GM19193 (cell line): ENCODE results near the gene DACT2.

Source experiments
- POLR2A ChIP-seq: IDR thresholded peaks from 4 replicates; pipeline ENCODE4 v1.6.1; 2011; ENCODE audit not compliant: insufficient read depth, insufficient read length; ENCODE audit errors: extremely low read depth

DACT2 gene

DNA sequence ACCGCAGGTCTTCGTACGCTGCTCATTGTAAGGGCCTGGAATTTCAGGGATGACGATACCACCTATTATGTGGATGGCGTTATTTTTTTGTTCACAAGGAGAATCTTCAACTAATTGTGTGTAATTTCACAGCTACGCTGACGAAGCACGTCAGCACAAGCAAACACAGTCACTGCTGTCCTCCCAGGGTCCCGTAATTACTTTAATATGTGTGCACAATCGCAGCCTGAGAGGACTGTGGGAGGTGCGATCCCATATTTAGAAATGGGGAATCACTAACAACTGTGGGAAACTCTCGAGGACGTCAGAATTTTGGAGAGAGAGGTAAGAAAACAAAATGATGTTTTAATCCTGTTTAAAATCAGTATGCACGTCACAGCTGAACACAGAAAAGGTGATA, 40.2 kb upstream of the DACT2 start:
- no peak for TF ChIP-seq POLR2A

DNA sequence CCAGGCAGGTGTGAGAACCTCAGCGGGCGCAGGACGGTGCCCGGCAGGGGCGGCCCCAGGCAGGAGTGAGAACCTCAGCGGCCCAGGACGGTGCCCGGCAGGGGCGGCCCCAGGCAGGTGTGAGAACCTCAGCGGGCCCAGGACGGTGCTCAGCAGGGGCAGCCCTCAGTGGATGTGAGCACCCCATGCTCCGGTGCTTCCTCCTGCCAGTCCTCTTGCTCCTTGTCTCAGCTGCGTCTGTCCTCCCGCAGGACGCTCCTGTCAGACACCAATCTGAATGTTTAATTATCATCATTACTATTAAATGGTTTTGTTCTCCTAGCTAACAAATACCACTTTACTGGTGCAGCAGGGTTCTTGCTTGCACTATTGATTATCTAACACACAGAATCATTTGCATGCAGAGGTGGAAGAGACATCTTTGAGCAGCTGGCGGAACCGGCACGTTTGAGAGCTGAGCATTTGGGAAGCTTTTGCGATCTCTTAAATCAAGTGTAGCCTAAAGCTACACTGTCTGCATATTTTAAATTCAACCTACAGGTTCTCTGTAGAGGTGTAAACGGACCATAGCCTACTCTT, 39.4 kb upstream of the DACT2 start:
- TF ChIP-seq POLR2A = no peak

DNA sequence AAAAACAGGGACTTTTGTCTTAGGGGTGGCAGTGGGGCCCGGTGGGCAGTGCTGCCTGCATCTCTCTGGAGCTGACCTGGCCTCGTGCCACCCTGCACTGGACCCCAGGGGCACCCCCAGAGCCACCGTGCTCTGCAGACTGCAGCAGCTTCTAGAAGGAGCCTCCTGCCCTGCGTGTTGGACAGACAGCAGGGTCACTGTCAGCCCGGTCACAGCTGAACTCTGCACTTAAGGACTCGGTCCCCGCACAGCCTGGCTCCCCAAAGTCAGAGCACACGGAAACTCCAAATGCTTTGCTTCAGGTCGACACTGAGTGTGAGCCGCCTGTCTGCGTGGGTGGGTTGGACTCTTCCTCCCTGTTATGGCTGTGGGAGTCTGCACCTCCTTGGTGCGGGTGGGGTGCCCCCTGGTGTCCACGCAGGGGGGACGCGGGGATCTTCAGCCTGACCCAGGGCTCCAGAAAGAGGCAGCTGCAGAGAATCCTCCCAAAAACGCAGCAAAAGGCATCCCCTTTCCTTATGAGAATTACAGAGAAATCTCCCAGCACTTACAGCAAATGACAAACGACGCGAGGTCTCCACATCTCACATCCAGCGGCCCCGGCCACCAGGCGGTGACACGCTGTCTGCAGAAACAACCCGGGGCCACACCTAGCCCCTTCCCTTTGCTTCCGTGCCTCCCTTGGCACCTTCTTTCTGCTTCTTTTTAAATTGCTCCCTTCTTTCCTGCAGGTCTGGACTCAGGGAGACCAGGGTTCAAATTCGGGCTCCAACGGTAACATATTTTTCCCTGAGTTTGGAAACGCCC, 36.3 kb upstream of the DACT2 start:
- TF ChIP-seq POLR2A = no peak

DNA sequence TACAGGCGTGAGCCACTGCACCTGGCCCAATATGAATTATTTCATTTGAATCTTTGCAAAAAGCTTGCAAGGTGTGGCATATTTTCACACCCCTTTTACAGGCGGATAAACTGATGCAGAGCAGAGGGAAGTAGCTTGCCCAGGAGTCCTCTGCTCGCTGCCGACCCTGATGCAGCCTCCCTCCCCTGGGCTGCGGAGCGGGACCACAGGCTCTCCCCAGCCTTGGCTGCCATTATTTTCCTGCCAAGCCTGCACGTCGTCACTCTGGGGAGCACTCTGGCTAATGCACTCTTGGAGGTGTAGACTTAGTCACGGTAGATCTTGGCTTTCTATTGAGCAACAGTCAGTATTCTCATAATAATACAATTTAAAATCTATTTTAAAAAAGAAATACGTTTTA, 34.8 kb upstream of the DACT2 start:
- no peak for TF ChIP-seq POLR2A

DNA sequence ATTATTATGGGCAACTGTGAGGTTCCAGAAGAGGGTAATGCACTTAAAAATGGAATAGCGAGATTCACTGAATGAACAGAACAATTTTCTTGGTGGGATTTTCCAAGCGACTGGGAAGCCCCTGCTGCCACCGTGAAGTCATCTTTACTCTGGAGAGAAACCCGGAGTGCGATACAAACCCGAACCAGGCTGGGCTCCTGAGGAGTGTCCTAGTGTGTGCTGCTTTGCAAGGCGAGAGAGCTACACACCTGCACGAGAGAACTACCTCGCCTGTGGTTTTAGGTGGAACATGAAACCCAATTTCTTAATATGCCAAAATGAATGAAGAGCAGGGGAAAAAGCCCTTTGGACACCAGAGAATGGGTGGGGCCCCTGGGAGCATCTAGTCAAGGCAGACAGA, 33.5 kb upstream of the DACT2 start:
- TF ChIP-seq POLR2A = no peak

DNA sequence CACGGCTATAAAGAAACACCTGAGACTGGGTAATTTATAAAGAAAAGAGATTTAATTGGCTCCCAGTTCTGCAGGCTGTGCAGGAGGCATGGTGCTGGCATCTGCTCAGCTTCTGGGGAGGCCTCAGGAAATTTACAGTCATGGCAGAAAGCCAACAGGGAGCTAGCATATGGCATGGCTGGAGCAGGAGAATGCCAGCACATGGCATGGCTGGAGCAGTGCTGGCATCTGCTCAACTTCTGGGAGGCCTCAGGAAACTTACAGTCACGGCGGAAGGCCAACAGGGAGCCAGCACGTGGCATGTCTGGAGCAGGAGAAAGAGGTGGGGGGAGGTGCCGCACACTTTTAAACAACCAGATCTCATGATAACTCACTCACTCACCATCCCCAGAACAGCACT, 32.5 kb upstream of the DACT2 start:
- TF ChIP-seq POLR2A = no peak

DNA sequence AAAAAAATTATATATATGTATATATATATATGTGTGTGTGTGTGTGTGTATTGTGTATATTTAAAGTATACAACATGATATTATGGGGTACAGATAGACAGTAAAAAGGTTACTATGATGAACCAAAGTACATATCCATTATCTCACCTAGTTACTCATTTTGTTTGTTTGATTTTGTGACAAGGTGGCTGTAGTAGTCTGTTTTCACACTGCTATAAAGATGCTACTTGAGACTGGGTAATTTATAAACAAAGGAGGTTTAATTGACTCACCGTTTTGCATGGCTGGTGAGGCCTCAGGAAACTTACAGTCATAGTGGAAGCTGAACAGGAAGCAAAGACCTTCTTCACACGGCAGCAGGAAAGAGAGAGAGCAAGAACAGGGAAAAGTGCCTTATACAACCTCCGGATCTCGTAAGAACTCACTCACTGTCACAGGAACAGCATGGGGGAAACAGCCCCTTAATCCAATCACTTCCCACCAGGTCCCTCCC, 30.2 kb upstream of the DACT2 start:
- TF ChIP-seq POLR2A = no peak

DNA sequence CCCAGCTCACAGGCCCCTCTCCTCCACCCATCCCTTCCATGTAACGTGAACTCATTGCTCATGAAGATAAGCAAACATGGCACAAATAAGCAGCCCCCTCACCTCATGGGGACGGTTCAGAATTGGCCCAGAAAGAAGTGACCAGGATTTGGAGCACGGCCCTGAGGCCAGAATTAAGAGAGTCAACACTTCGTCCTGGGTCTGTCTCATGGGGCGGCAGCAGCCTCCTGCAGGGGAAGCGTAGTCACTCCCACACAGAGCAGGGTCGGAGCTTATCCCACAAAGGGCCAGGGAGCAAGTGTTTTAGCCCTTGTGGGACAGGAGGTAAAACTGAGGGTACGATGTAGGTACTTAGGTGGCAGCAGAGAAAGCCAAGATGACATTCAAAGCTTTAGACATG, 28.6 kb upstream of the DACT2 start:
- no peak for TF ChIP-seq POLR2A

DNA sequence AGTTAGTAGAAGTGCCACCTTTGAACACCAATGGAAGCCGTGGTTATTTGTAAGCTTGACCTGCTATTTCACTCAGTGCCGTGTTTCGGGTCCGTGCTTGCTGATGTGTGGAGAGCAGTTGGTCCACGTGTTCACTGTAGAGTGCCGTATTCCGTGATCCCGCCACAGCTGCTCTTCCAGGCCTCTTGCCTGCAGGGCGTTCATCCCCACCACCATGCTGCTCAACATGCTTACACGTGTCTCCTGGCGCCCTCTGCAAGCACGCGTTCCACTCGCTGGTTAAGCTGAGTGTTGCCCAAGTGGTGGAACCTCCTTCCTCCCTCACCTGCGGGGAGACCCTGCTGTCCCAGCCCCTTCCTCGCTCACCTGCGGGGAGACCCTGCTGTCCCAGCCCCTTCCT, 28.0 kb upstream of the DACT2 start:
- no peak for TF ChIP-seq POLR2A

DNA sequence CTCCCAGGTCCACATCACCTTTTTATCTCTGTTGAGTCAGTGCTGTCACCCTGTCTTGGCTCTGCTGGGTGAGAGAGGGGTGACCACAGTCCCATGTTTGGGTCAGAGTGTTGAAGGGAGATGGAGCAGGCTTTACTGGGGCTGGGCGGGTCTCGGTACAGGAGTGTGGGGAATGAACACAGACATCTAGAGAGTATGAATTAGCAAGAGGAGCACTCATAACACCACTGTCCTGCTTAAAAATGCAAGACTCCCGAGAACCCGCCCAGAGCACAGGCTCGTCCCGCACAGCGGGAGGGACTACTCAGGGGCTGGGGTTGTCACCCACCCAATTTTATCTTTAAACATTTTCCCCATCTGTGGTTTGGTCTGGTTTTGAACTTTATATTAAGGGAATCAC, 27.5 kb upstream of the DACT2 start:
- TF ChIP-seq POLR2A = no peak

DNA sequence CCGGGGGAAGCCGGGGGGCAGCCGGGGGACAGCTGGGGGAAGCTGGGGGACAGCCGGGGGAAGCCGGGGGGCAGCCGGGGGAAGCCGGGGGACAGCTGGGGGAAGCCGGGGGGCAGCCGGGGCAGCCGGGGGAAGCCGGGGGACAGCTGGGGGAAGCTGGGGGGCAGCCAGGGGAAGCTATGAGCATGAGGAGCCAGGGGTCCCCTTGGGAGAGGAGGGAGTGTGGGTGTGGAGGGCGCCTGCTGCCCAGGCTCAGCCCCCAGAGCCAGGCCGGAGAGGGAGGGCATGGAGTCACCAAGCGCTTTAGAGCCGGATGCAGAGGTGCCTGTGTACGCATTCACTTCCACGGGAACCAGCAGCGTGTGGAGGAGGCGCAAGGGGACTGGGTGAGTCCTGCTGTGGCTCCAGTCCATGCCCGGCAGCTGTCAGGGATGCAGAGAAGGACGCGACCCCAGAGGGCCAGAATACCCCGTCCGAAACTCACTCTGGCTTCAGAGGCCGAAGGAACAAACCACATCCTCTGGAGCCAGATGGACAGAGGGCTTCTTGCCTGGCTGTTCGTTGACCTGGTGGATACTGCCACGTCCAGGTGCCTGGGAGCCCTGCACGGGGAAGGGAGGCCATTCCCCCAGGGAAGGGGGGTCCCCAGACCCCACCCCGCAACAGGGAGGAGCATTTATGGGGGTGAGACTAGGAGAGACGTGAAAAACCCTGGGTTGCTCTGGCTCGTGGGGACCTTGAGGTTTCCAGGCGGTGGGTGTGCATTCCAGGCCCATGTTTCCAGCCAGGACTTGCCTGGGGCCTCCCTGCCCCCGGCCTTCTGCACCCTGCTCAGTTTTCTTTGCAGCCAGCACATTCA, 26.5 kb upstream of the DACT2 start:
- no peak for TF ChIP-seq POLR2A

DNA sequence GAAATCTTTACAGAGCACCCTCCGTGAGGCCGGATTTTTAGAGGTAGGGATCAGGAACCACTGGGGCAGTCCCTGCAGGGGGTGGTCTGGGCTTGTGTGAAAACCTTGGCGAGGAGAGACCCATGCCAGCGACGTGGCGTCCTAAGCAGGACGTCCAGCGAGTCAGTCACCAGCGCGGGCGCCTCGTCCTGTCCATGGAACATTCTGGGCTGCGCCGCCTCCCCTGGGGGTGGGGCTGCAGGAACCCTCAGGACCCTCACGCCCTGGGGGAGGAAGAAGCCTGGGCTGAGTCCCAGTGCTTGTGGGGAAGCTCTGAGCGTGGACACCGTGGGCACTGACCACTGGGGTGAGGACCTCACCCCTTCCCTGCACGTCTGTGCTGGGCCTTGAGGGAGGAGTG, 25.7 kb upstream of the DACT2 start:
- TF ChIP-seq POLR2A = no peak

DNA sequence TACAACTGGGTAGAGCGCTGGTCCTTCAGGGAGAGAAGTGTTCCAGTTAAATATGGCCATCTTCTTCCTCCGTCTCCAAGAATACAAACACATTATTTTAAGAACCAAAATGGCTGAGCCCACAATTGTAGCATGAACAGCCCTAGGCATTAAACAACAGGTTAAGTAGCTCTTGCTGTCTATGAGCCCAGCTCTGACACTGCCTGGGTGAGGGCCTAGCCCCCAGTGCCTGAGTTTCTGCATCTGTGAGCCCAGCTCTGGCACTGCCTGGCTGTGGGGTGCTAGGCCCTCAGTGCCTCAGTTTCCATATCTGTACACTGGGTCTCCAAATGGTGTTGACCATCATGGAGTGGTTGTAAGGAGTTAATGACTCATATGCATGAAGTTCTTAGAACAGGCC, 24.8 kb upstream of the DACT2 start:
- TF ChIP-seq POLR2A = no peak

DNA sequence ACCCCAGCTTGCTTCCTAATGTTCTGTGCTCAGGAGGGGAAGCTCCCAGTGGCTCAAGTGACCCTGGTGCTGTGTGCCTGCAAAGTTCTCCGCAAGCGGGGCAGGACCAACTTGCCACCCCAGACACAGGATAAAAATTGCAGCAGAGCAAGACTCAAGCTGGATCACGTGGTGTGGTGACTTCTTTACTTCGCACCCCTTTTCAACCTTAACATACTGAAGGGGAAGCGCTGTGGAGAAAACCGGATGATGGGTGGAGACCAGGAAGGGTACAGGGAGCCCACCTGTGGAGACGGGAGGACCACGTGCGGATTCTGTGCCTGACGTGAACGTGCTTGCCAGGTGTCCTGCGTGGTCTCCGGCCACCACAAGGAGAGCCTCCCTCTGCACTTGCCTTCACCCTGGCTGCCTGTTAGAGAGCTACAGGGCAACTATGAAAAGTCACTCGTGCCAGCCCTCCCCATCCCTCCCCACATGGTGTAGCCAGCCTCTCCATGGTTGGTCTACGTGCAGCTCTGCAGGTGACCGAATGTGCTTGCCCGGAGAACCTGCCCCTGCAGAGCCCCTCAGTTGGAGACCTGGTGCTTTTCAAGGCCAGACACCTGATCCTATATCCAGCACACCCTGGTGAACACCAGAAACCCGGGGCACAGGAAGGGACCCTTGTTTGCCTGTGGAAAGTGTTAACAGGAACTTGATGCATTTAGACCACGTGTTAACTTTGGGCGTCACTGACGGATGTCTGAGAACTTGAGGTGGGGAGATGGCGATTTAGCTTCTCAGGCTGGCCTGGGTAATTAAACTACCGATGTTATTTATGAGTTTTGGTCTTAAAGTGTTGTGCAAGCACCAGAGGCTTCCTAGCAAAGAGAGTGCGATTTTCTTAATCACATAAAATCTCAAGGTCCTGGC, 23.9 kb upstream of the DACT2 start:
- TF ChIP-seq POLR2A = no peak
